OCI-LY1 (cell line): ENCODE results near the gene RGSL1.

ENCODE experiments used
- CTCF ChIP-seq: fragments of 200-600 bp; sonication (generic), shearing (Covaris generic); IDR thresholded peaks from 2 replicates; pipeline ENCODE4 v1.5.1; 2017; ENCODE audit warnings: mild to moderate bottlenecking, antibody characterized with exemption, low read length, moderate library complexity, mixed read lengths
- EZH2 ChIP-seq: fragments of 200-600 bp; sonication (generic), shearing (Covaris generic); IDR thresholded peaks from 2 replicates; pipeline ENCODE4 v1.8.0; 2017; ENCODE audit warnings: borderline replicate concordance, mixed run types, mild to moderate bottlenecking, antibody characterized with exemption, low read length, moderate library complexity, mixed read lengths

GRCh38 chr1:182575540-182576149 lies 125.7 kb downstream of the RGSL1 start:
- TF ChIP-seq CTCF (no peak), EZH2 (no peak)
